ENCODE data around the gene PARP12.
"Not testable (repeated sequence)": the region's sequence is repeated elsewhere in the genome, so short reads cannot be mapped to it uniquely, and the experiment has no call there.

PARP12 gene

GRCh38 chr7:140062528-140063299, at the start of gene PARP12:
TSS of gene PARP12 (minus strand) at chr7:140062951. CDS start at chr7:140062847, 104 bp downstream.
- Histone ChIP-seq H3K4me3 (replicated peaks; ENCODE audit: low read depth, low read length) (peak within 1 kb of the TSS; percentile 77), H3K27me3 (replicated peaks; ENCODE audit: control insufficient read depth, insufficient read depth, low read length) (no peaks in the 10 kb centered on the region), H3K36me3 (ENCODE audit: control insufficient read depth, insufficient read depth, low read length) (no peaks in the 10 kb centered on the region)
- peak; percentile 95 for DNase-seq (ENCODE audit: extremely low read depth, insufficient read length)
- no peak for TF ChIP-seq CTCF (IDR thresholded peaks at IDR 0.05; ENCODE audit: insufficient read depth, low read length, poor library complexity, severe bottlenecking)

GRCh38 chr7:140108777-140109176, 46.0 kb upstream of the PARP12 start:
- not testable (repeated sequence) for H3K27me3 ChIP-seq (replicated peaks; ENCODE audit: control insufficient read depth, insufficient read depth, low read length); DNase-seq (ENCODE audit: extremely low read depth, insufficient read length); H3K36me3 ChIP-seq (ENCODE audit: control insufficient read depth, insufficient read depth, low read length); H3K4me3 ChIP-seq (replicated peaks; ENCODE audit: low read depth, low read length)

- Histone ChIP-seq H3K36me3 (ENCODE audit: control insufficient read depth, insufficient read depth, low read length) (no peaks in the 10 kb centered on the region), H3K4me3 (replicated peaks; ENCODE audit: low read depth, low read length) (no peak overlapping the region), H3K27me3 (replicated peaks; ENCODE audit: control insufficient read depth, insufficient read depth, low read length) (no peaks in the 10 kb centered on the region; the same call in 1 of the 2 replicates)
- TF ChIP-seq CTCF (IDR thresholded peaks at IDR 0.05; ENCODE audit: insufficient read depth, low read length, poor library complexity, severe bottlenecking): no peak
- no peak for DNase-seq (ENCODE audit: extremely low read depth, insufficient read length)
Observed at GRCh38 chr7:140096459-140096858, 33.7 kb upstream of the PARP12 start.

- no peak for DNase-seq (ENCODE audit: extremely low read depth, insufficient read length)
- no peak for TF ChIP-seq CTCF (IDR thresholded peaks at IDR 0.05; ENCODE audit: insufficient read depth, low read length, poor library complexity, severe bottlenecking)
- H3K27me3 ChIP-seq (replicated peaks; ENCODE audit: control insufficient read depth, insufficient read depth, low read length): no peaks in the 10 kb centered on the region; the same call in 1 of the 2 replicates
- H3K36me3 ChIP-seq (ENCODE audit: control insufficient read depth, insufficient read depth, low read length): no peaks in the 10 kb centered on the region
- no peak overlapping the region for H3K4me3 ChIP-seq (replicated peaks; ENCODE audit: low read depth, low read length)
Observed at GRCh38 chr7:140093375-140093774, 30.6 kb upstream of the PARP12 start.

- TF ChIP-seq CTCF (IDR thresholded peaks at IDR 0.05; ENCODE audit: insufficient read depth, low read length, poor library complexity, severe bottlenecking): no peak
- Histone ChIP-seq H3K36me3 (ENCODE audit: control insufficient read depth, insufficient read depth, low read length) (no peaks in the 10 kb centered on the region), H3K27me3 (replicated peaks; ENCODE audit: control insufficient read depth, insufficient read depth, low read length) (peaks cover under 1% of the 10 kb centered on the region), H3K4me3 (replicated peaks; ENCODE audit: low read depth, low read length) (no peak overlapping the region)
- no peak for DNase-seq (ENCODE audit: extremely low read depth, insufficient read length)
Observed at GRCh38 chr7:140085447-140085846, 22.7 kb upstream of the PARP12 start.

GRCh38 chr7:140084972-140085371, 22.2 kb upstream of the PARP12 start:
- Histone ChIP-seq H3K27me3 (replicated peaks; ENCODE audit: control insufficient read depth, insufficient read depth, low read length) (peaks cover 2% of the 10 kb centered on the region), H3K4me3 (replicated peaks; ENCODE audit: low read depth, low read length) (no peak overlapping the region), H3K36me3 (ENCODE audit: control insufficient read depth, insufficient read depth, low read length) (no peaks in the 10 kb centered on the region)
- TF ChIP-seq CTCF (IDR thresholded peaks at IDR 0.05; ENCODE audit: insufficient read depth, low read length, poor library complexity, severe bottlenecking): no peak
- peak; percentile 66 for DNase-seq (ENCODE audit: extremely low read depth, insufficient read length)
